DOHH2 (cell line): ENCODE results near the gene LOX.

ENCODE experiments used
- H3F3A ChIP-seq: fragments of 200-600 bp; sonication (generic), shearing (Covaris generic); 2 replicates; pipeline ENCODE4 v1.6.0; 2016; ENCODE audit warnings: antibody characterized with exemption, mild to moderate bottlenecking; ENCODE audit not compliant: control insufficient read depth, insufficient read depth
- H3K27ac ChIP-seq: fragments of 200-600 bp; sonication (generic); 2 replicates; pipeline ENCODE4 v1.5.1; 2014; ENCODE audit warnings: low read depth, mild to moderate bottlenecking, low read length, moderate library complexity
- H3K27me3 ChIP-seq: fragments of 200-600 bp; sonication (generic); 2 replicates; pipeline ENCODE4 v1.6.1; 2014; ENCODE audit warnings: mild to moderate bottlenecking, low read length, mixed read lengths; ENCODE audit not compliant: control insufficient read depth
- H3K36me3 ChIP-seq: fragments of 200-600 bp; sonication (generic); 2 replicates; pipeline ENCODE4 v1.6.1; 2014; ENCODE audit warnings: mild to moderate bottlenecking, low read length, moderate library complexity, mixed read lengths; ENCODE audit not compliant: control insufficient read depth
- H3K4me1 ChIP-seq: fragments of 200-600 bp; sonication (generic); 2 replicates; pipeline ENCODE4 v1.6.1; 2014; ENCODE audit warnings: mild to moderate bottlenecking, low read length, mixed read lengths; ENCODE audit not compliant: control insufficient read depth
- H3K4me2 ChIP-seq: fragments of 200-600 bp; sonication (generic); 2 replicates; pipeline ENCODE4 v1.6.0; 2014; ENCODE audit warnings: mild to moderate bottlenecking, low read length, moderate library complexity
- H3K4me3 ChIP-seq: fragments of 200-600 bp; sonication (generic); 2 replicates; pipeline ENCODE4 v1.5.1; 2014; ENCODE audit warnings: mild to moderate bottlenecking, low read length, mixed read lengths
- H3K79me2 ChIP-seq: fragments of 200-600 bp; sonication (generic); 2 replicates; pipeline ENCODE4 v1.6.1; 2014; ENCODE audit warnings: mild to moderate bottlenecking, low read length, mixed read lengths; ENCODE audit not compliant: control insufficient read depth
- H3K9me2 ChIP-seq: fragments of 200-600 bp; sonication (generic); replicated peaks from 2 replicates; pipeline ENCODE4 v1.6.1; 2014; ENCODE audit warnings: mild to moderate bottlenecking, low read length, mixed read lengths; ENCODE audit not compliant: control insufficient read depth
- H3K9me3 ChIP-seq: fragments of 200-600 bp; sonication (generic); 2 replicates; pipeline ENCODE4 v1.6.1; 2014; ENCODE audit warnings: antibody characterized with exemption, low read length, mixed read lengths; ENCODE audit not compliant: control insufficient read depth, insufficient read depth
- H4K20me1 ChIP-seq: fragments of 200-600 bp; sonication (generic); 2 replicates; pipeline ENCODE4 v1.6.0; 2014; ENCODE audit warnings: low read depth, mild to moderate bottlenecking, antibody characterized with exemption, low read length, moderate library complexity; ENCODE audit not compliant: control insufficient read depth, insufficient read depth
- EZH2phosphoT487 ChIP-seq: fragments of 200-600 bp; sonication (generic); IDR thresholded peaks from 2 replicates; pipeline ENCODE4 v1.6.1; 2017; ENCODE audit warnings: borderline replicate concordance, mild to moderate bottlenecking, antibody characterized with exemption, low read length, moderate library complexity, mixed read lengths
- TF ChIP-seq, protein P1 (sequence below): fragments of 200-600 bp; sonication (generic); IDR thresholded peaks from one replicate; pipeline ENCODE4 v1.5.1; 2014; ENCODE audit warnings: antibody characterized with exemption, mild to moderate bottlenecking, low read depth, low read length; ENCODE audit not compliant: poor library complexity, severe bottlenecking

Gene LOX

GRCh38 chr5:122062205-122062604 is 15.9 kb downstream of the LOX start:
- H3K9me3 ChIP-seq, result no peaks in the 10 kb centered on the region
- H3K4me1 ChIP-seq, result no peaks in the 10 kb centered on the region
- no peaks in the 10 kb centered on the region for H3K36me3 ChIP-seq
- no peak overlapping the region for H3K4me2 ChIP-seq
- H3K4me3 ChIP-seq, result no peak overlapping the region
- no peaks in the 10 kb centered on the region for H3K79me2 ChIP-seq
- no peaks in the 10 kb centered on the region for H3F3A ChIP-seq
- H3K27ac ChIP-seq, result no peak overlapping the region
- TF ChIP-seq, protein P1, sequence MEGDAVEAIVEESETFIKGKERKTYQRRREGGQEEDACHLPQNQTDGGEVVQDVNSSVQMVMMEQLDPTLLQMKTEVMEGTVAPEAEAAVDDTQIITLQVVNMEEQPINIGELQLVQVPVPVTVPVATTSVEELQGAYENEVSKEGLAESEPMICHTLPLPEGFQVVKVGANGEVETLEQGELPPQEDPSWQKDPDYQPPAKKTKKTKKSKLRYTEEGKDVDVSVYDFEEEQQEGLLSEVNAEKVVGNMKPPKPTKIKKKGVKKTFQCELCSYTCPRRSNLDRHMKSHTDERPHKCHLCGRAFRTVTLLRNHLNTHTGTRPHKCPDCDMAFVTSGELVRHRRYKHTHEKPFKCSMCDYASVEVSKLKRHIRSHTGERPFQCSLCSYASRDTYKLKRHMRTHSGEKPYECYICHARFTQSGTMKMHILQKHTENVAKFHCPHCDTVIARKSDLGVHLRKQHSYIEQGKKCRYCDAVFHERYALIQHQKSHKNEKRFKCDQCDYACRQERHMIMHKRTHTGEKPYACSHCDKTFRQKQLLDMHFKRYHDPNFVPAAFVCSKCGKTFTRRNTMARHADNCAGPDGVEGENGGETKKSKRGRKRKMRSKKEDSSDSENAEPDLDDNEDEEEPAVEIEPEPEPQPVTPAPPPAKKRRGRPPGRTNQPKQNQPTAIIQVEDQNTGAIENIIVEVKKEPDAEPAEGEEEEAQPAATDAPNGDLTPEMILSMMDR, result no peak
- TF ChIP-seq EZH2phosphoT487, result no peak
- no peaks in the 10 kb centered on the region for H3K9me2 ChIP-seq
- no peaks in the 10 kb centered on the region for H4K20me1 ChIP-seq
- no peaks in the 10 kb centered on the region for H3K27me3 ChIP-seq

DNA sequence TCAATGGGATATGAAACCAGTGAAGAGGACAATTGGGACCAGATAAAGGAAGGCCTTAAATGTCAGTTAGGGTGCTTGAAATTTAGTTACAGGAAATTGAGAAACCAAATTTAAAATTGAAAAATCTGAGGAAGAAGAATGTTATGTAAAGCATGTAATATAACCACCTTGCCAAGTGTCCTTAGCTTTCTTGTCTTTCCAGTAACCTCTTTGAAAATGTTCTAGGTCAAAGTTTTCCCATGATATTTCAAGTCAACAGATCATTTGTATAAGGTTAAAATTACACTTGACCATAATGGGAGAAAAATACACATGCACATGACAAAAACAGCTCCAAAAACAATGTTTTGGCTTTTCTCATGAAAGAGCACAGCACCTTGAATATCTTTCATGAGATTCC is 21.1 kb downstream of the LOX start:
- Histone ChIP-seq H3F3A (no peaks in the 10 kb centered on the region), H3K36me3 (no peaks in the 10 kb centered on the region), H3K79me2 (no peaks in the 10 kb centered on the region), H3K27ac (no peak overlapping the region), H4K20me1 (no peaks in the 10 kb centered on the region), H3K9me2 (no peaks in the 10 kb centered on the region), H3K4me2 (no peak overlapping the region), H3K27me3 (no peaks in the 10 kb centered on the region), H3K9me3 (no peaks in the 10 kb centered on the region), H3K4me1 (no peaks in the 10 kb centered on the region), H3K4me3 (no peak overlapping the region)
- TF ChIP-seq EZH2phosphoT487, result no peak
- TF ChIP-seq, protein P1, result no peak

- Histone ChIP-seq H3K4me1 (no peaks in the 10 kb centered on the region), H3K4me2 (no peak overlapping the region), H3F3A (no peaks in the 10 kb centered on the region)
Measured at GRCh38 chr5:122054266-122054665, 23.8 kb downstream of the LOX start.

More at GRCh38 chr5:122054266-122054665, 23.8 kb downstream of the LOX start:
- Histone ChIP-seq H3K27ac (no peak overlapping the region), H3K4me3 (no peak overlapping the region), H3K79me2 (no peaks in the 10 kb centered on the region), H3K9me3 (no peaks in the 10 kb centered on the region), H3K36me3 (no peaks in the 10 kb centered on the region), H3K9me2 (no peaks in the 10 kb centered on the region), H4K20me1 (no peaks in the 10 kb centered on the region), H3K27me3 (no peaks in the 10 kb centered on the region)
- TF ChIP-seq, protein P1, result no peak
- TF ChIP-seq EZH2phosphoT487, result no peak
